ENCODE data around the gene RIPOR2.
"Not testable (repeated sequence)": the region's sequence is repeated elsewhere in the genome, so short reads cannot be mapped to it uniquely, and the experiment has no call there.

Gene RIPOR2

DNA sequence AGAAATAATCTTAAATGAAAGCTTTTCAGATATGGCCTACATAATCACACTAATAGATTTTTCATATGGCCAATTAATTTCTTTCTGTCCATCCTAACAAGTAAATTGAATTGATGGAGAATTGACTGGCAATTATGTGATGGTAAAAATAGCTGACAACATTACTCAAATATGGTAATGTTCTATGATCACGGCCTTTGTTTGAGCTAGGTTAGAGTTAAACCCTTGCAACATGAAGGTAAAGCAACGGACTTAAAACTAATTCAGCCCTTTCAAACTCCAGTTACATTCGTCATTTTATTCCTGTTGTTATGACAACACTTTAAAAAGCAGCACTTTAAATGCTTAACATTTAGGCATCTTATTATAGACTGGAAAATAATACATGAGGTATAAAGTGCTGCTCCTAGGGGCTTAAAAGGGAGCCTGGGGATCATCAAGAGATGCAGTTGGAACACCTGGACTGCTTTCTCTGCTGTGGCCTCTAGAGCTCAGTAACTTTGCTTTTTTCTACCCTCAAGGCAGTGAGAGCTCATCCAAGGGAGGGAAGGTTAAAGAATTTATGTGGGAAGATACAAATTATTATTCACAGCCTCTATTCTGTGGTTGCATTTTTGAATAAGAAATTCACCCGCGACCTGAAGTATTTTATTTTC lies 46.9 kb downstream of the RIPOR2 start:
- H3K27me3 ChIP-seq (ENCODE audit: control insufficient read depth in 1 of 2, insufficient read depth in 2 of 2, low read length in 2 of 2), result no peaks in the 10 kb centered on the region
- H3K36me3 ChIP-seq (ENCODE audit: control insufficient read depth in 2 of 2, insufficient read depth in 2 of 2, low read length in 2 of 2), result no peaks in the 10 kb centered on the region
- H3K27ac ChIP-seq (ENCODE audit: low read length), result no peak overlapping the region
- H3K4me1 ChIP-seq (ENCODE audit: control insufficient read depth, insufficient read depth, low read length), result no peaks in the 10 kb centered on the region
- no peaks in the 10 kb centered on the region for H3K9me3 ChIP-seq (ENCODE audit: control insufficient read depth in 2 of 2, low read length in 2 of 2)
- H3K9ac ChIP-seq (ENCODE audit: low read length in 2 of 2), result no peak overlapping the region
- H3K4me3 ChIP-seq (ENCODE audit: low read length in 2 of 2), result no peak overlapping the region

GRCh38 chr6:24887545-24888140 lies 48.1 kb downstream of the RIPOR2 start:
- Histone ChIP-seq H3K27me3 (ENCODE audit: control insufficient read depth in 1 of 2, insufficient read depth in 2 of 2, low read length in 2 of 2) (no peaks in the 10 kb centered on the region), H3K4me3 (ENCODE audit: low read length in 2 of 2) (no peak overlapping the region), H3K9ac (ENCODE audit: low read length in 2 of 2) (no peak overlapping the region), H3K4me1 (ENCODE audit: control insufficient read depth, insufficient read depth, low read length) (no peaks in the 10 kb centered on the region), H3K27ac (ENCODE audit: low read length) (no peak overlapping the region), H3K9me3 (ENCODE audit: control insufficient read depth in 2 of 2, low read length in 2 of 2) (no peaks in the 10 kb centered on the region), H3K36me3 (ENCODE audit: control insufficient read depth in 2 of 2, insufficient read depth in 2 of 2, low read length in 2 of 2) (no peaks in the 10 kb centered on the region)

GRCh38 chr6:24883618-24884017 lies 52.1 kb downstream of the RIPOR2 start:
- H3K4me1 ChIP-seq (ENCODE audit: control insufficient read depth, insufficient read depth, low read length), result no peaks in the 10 kb centered on the region
- no peaks in the 10 kb centered on the region for H3K27me3 ChIP-seq (ENCODE audit: control insufficient read depth in 1 of 2, insufficient read depth in 2 of 2, low read length in 2 of 2)
- H3K36me3 ChIP-seq (ENCODE audit: control insufficient read depth in 2 of 2, insufficient read depth in 2 of 2, low read length in 2 of 2), result no peaks in the 10 kb centered on the region
- H3K27ac ChIP-seq (ENCODE audit: low read length), result no peak overlapping the region
- no peak overlapping the region for H3K4me3 ChIP-seq (ENCODE audit: low read length in 2 of 2)
- no peak overlapping the region for H3K9ac ChIP-seq (ENCODE audit: low read length in 2 of 2)
- H3K9me3 ChIP-seq (ENCODE audit: control insufficient read depth in 2 of 2, low read length in 2 of 2), result no peaks in the 10 kb centered on the region

- Histone ChIP-seq H3K27me3 (ENCODE audit: control insufficient read depth in 1 of 2, insufficient read depth in 2 of 2, low read length in 2 of 2) (no peaks in the 10 kb centered on the region), H3K4me3 (ENCODE audit: low read length in 2 of 2) (no peak overlapping the region), H3K36me3 (ENCODE audit: control insufficient read depth in 2 of 2, insufficient read depth in 2 of 2, low read length in 2 of 2) (no peaks in the 10 kb centered on the region), H3K27ac (ENCODE audit: low read length) (no peak overlapping the region), H3K9ac (ENCODE audit: low read length in 2 of 2) (no peak overlapping the region), H3K4me1 (ENCODE audit: control insufficient read depth, insufficient read depth, low read length) (no peaks in the 10 kb centered on the region), H3K9me3 (ENCODE audit: control insufficient read depth in 2 of 2, low read length in 2 of 2) (no peaks in the 10 kb centered on the region)
These were observed 52.8 kb downstream of the RIPOR2 start for GRCh38 chr6:24882835-24883555.

DNA sequence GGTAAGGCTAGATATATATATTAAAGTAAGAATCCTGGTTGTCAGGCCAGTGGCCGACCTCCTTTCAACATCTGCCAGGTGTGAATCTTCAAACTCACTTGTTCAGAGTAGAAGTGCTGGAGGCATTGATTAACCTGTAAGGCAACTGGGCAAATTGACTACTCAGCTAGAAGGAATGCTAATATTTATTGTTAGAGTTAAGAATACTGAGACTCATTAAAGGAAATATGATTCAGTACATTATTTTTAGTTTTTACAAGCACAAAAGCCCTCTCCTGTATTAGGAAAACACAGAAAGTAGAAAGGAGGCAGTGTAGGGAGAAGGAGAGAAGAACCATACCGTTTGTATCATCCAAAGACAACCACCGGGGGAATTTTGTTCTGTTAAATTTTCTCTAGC lies 53.5 kb downstream of the RIPOR2 start:
- no peaks in the 10 kb centered on the region for H3K4me1 ChIP-seq (ENCODE audit: control insufficient read depth, insufficient read depth, low read length)
- no peaks in the 10 kb centered on the region for H3K27me3 ChIP-seq (ENCODE audit: control insufficient read depth in 1 of 2, insufficient read depth in 2 of 2, low read length in 2 of 2)
- no peak overlapping the region for H3K9ac ChIP-seq (ENCODE audit: low read length in 2 of 2)
- H3K9me3 ChIP-seq (ENCODE audit: control insufficient read depth in 2 of 2, low read length in 2 of 2), result peaks cover 0 to 3% of the 10 kb centered on the region in 2 donors
- H3K27ac ChIP-seq (ENCODE audit: low read length), result no peak overlapping the region
- no peaks in the 10 kb centered on the region for H3K36me3 ChIP-seq (ENCODE audit: control insufficient read depth in 2 of 2, insufficient read depth in 2 of 2, low read length in 2 of 2)
- no peak overlapping the region for H3K4me3 ChIP-seq (ENCODE audit: low read length in 2 of 2)

DNA sequence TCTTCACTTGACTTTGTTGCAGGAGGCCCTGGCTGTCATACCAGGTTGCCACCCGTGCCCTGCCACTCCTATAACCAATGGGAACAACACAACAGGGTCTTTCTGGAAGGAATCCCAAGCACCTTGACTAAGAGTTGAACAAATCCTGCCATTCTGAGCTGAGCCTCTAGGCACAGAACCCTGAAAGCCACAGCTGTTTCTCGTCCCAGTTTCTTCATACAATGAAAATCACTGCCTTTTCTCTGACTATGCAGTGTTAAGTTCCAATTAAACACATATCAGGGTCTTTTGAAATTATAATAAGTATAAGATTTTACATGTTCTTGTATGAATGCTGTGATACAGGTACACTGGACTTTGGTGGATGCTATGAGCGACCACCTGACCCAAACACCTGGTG lies 54.4 kb downstream of the RIPOR2 start:
- Histone ChIP-seq H3K9me3 (ENCODE audit: control insufficient read depth in 2 of 2, low read length in 2 of 2) (peaks cover 0 to 3% of the 10 kb centered on the region in 2 donors), H3K9ac (ENCODE audit: low read length in 2 of 2) (no peak overlapping the region), H3K36me3 (ENCODE audit: control insufficient read depth in 2 of 2, insufficient read depth in 2 of 2, low read length in 2 of 2) (no peaks in the 10 kb centered on the region), H3K27me3 (ENCODE audit: control insufficient read depth in 1 of 2, insufficient read depth in 2 of 2, low read length in 2 of 2) (no peaks in the 10 kb centered on the region), H3K4me3 (ENCODE audit: low read length in 2 of 2) (no peak overlapping the region), H3K4me1 (ENCODE audit: control insufficient read depth, insufficient read depth, low read length) (no peaks in the 10 kb centered on the region), H3K27ac (ENCODE audit: low read length) (no peak overlapping the region)

GRCh38 chr6:24880451-24880850 lies 55.3 kb downstream of the RIPOR2 start:
- Histone ChIP-seq H3K9me3 (ENCODE audit: control insufficient read depth in 2 of 2, low read length in 2 of 2) (peaks cover 0 to 3% of the 10 kb centered on the region in 2 donors), H3K4me3 (ENCODE audit: low read length in 2 of 2) (no peak overlapping the region), H3K9ac (ENCODE audit: low read length in 2 of 2) (no peak overlapping the region), H3K27ac (ENCODE audit: low read length) (no peak overlapping the region), H3K36me3 (ENCODE audit: control insufficient read depth in 2 of 2, insufficient read depth in 2 of 2, low read length in 2 of 2) (no peaks in the 10 kb centered on the region), H3K4me1 (ENCODE audit: control insufficient read depth, insufficient read depth, low read length) (no peaks in the 10 kb centered on the region), H3K27me3 (ENCODE audit: control insufficient read depth in 1 of 2, insufficient read depth in 2 of 2, low read length in 2 of 2) (no peaks in the 10 kb centered on the region)

GRCh38 chr6:24879351-24879750 lies 56.4 kb downstream of the RIPOR2 start:
- H3K27me3 ChIP-seq (ENCODE audit: control insufficient read depth in 1 of 2, insufficient read depth in 2 of 2, low read length in 2 of 2), result no peaks in the 10 kb centered on the region
- H3K9ac ChIP-seq (ENCODE audit: low read length in 2 of 2), result no peak overlapping the region
- no peak overlapping the region for H3K27ac ChIP-seq (ENCODE audit: low read length)
- peaks cover 0 to 3% of the 10 kb centered on the region in 2 donors for H3K9me3 ChIP-seq (ENCODE audit: control insufficient read depth in 2 of 2, low read length in 2 of 2)
- no peak overlapping the region for H3K4me3 ChIP-seq (ENCODE audit: low read length in 2 of 2)
- no peaks in the 10 kb centered on the region for H3K4me1 ChIP-seq (ENCODE audit: control insufficient read depth, insufficient read depth, low read length)
- H3K36me3 ChIP-seq (ENCODE audit: control insufficient read depth in 2 of 2, insufficient read depth in 2 of 2, low read length in 2 of 2), result no peaks in the 10 kb centered on the region

- not testable (repeated sequence) for H3K27me3 ChIP-seq (ENCODE audit: control insufficient read depth in 1 of 2, insufficient read depth in 2 of 2, low read length in 2 of 2); H3K9me3 ChIP-seq (ENCODE audit: control insufficient read depth in 2 of 2, low read length in 2 of 2); H3K4me3 ChIP-seq (ENCODE audit: low read length in 2 of 2); H3K27ac ChIP-seq (ENCODE audit: low read length); H3K36me3 ChIP-seq (ENCODE audit: control insufficient read depth in 2 of 2, insufficient read depth in 2 of 2, low read length in 2 of 2); H3K9ac ChIP-seq (ENCODE audit: low read length in 2 of 2); H3K4me1 ChIP-seq (ENCODE audit: control insufficient read depth, insufficient read depth, low read length)
These were observed 58.0 kb downstream of the RIPOR2 start for GRCh38 chr6:24877747-24878146.

GRCh38 chr6:24876499-24877465 lies 59.0 kb downstream of the RIPOR2 start:
- Histone ChIP-seq H3K27me3 (ENCODE audit: control insufficient read depth in 1 of 2, insufficient read depth in 2 of 2, low read length in 2 of 2) (no peaks in the 10 kb centered on the region), H3K36me3 (ENCODE audit: control insufficient read depth in 2 of 2, insufficient read depth in 2 of 2, low read length in 2 of 2) (no peaks in the 10 kb centered on the region), H3K4me1 (ENCODE audit: control insufficient read depth, insufficient read depth, low read length) (no peaks in the 10 kb centered on the region), H3K9ac (ENCODE audit: low read length in 2 of 2) (no peak overlapping the region), H3K27ac (ENCODE audit: low read length) (no peak overlapping the region), H3K9me3 (ENCODE audit: control insufficient read depth in 2 of 2, low read length in 2 of 2) (peaks cover 0 to 3% of the 10 kb centered on the region in 2 donors), H3K4me3 (ENCODE audit: low read length in 2 of 2) (no peak overlapping the region)

Measured in stomach smooth muscle (tissue), 2 donors.